H1 (cell line): Measurements from ENCODE around the gene PRMT1. TPM values are rescaled to one million over a fixed set of nuclear protein-coding genes. Genes with fewer than 3 reads are reported as not detected.
A peak's percentile ranks its signal among the peaks of the same experiment; 100 is the strongest.

Experiments
- CTCF ChIA-PET: fragments of 300-600 bp; sonication (Branson Sonifier 250); formaldehyde crosslinking; loops from one replicate; lab custom pipeline; 2021; ENCODE audit not compliant: partially characterized antibody; lab: Charles Lee
- POLR2A ChIA-PET: fragments of 300-600 bp; sonication (Branson Sonifier 250); formaldehyde crosslinking; loops from one replicate; lab custom pipeline; 2021; ENCODE audit warnings: inconsistent platforms; ENCODE audit not compliant: partially characterized antibody; lab: Charles Lee
- DNase-seq, 2 experiments: peaks; one replicate each; pipeline versions ENCODE4 v3.0.0 to v3.0.0-alpha.2; 2010 to 2022; ENCODE audit warnings: low spot score in 2 of 2, low read depth in 1 of 2, mixed read lengths in 1 of 2
- FAIRE-seq: peaks from 2 replicates; lab custom pipeline; 2011; peaks lifted over from hg19 to GRCh38; lab: Jason Lieb, UNC
- H2AFZ ChIP-seq: 2 replicates; pipeline ENCODE4 v1.8.1; 2012; ENCODE audit warnings: low read length, inconsistent platforms
- H2AK5ac ChIP-seq: 2 replicates; pipeline ENCODE4 v1.6.1; 2013; ENCODE audit warnings: low read depth, low read length
- H2BK120ac ChIP-seq: replicated peaks from 2 replicates; pipeline ENCODE3; 2013; ENCODE audit warnings: low read depth, low read length, inconsistent platforms
- H2BK12ac ChIP-seq: 2 replicates; pipeline ENCODE4 v1.6.1; 2013; ENCODE audit warnings: low read depth, low read length
- H2BK15ac ChIP-seq: 2 replicates; pipeline ENCODE4 v1.6.1; 2013; ENCODE audit warnings: low read length
- H2BK20ac ChIP-seq: 2 replicates; pipeline ENCODE4 v1.6.1; 2013; ENCODE audit warnings: low read length
- H2BK5ac ChIP-seq: 2 replicates; pipeline ENCODE4 v1.6.1; 2013; ENCODE audit warnings: low read depth, low read length
- H3K14ac ChIP-seq: 2 replicates; pipeline ENCODE4 v1.6.1; 2013; ENCODE audit warnings: inconsistent platforms; ENCODE audit not compliant: insufficient read length
- H3K18ac ChIP-seq: 2 replicates; pipeline ENCODE4 v1.6.1; 2013; ENCODE audit warnings: low read length; ENCODE audit errors: extremely low read depth
- H3K23ac ChIP-seq: 2 replicates; pipeline ENCODE4 v1.6.1; 2013; ENCODE audit warnings: inconsistent platforms; ENCODE audit not compliant: insufficient read length
- H3K23me2 ChIP-seq: 2 replicates; pipeline ENCODE4 v1.6.1; 2013; ENCODE audit warnings: low read depth, low read length
- H3K27ac ChIP-seq: 2 replicates; pipeline ENCODE4 v1.6.1; 2011; ENCODE audit warnings: low read depth, low read length, inconsistent platforms
- H3K27me3 ChIP-seq, 4 experiments: replicated peaks in 1 of 4; 1 replicate in 1 of 4; 2 replicates in 3 of 4; pipeline versions ENCODE4 v1.6.1 to v1.8.1; 2011 to 2013; ENCODE audit warnings: low read length in 3 of 4, mild to moderate bottlenecking in 3 of 4, inconsistent platforms in 2 of 4, mixed read lengths in 2 of 4, moderate library complexity in 1 of 4; ENCODE audit not compliant: control insufficient read depth in 3 of 4, insufficient read depth in 3 of 4; ENCODE audit errors: extremely low read depth in 1 of 4
- H3K36me3 ChIP-seq, 4 experiments: 2 replicates each; pipeline versions ENCODE4 v1.6.1 to v1.8.1; 2011 to 2013; ENCODE audit warnings: mild to moderate bottlenecking in 4 of 4, low read length in 3 of 4, moderate library complexity in 2 of 4, control low read depth in 1 of 4, inconsistent platforms in 1 of 4; ENCODE audit not compliant: insufficient read depth in 4 of 4, control insufficient read depth in 2 of 4
- H3K4ac ChIP-seq: replicated peaks from 2 replicates; pipeline ENCODE3; 2013; ENCODE audit warnings: low read length, low read depth, mixed read lengths, inconsistent platforms; ENCODE audit not compliant: insufficient read length
- H3K4me1 ChIP-seq, 4 experiments: replicated peaks in 1 of 4; 1 replicate in 1 of 4; 2 replicates in 3 of 4; pipeline versions ENCODE4 v1.6.1 to v1.8.1; 2011 to 2013; ENCODE audit warnings: low read length in 3 of 4, inconsistent platforms in 2 of 4, mixed read lengths in 1 of 4; ENCODE audit not compliant: insufficient read depth in 4 of 4, control insufficient read depth in 3 of 4
- H3K4me2 ChIP-seq, 2 experiments: 2 replicates each; pipeline versions ENCODE4 v1.6.1 to v1.8.1; 2011 to 2013; ENCODE audit warnings: low read depth in 2 of 2, low read length in 2 of 2, control low read depth in 1 of 2, inconsistent platforms in 1 of 2, mild to moderate bottlenecking in 1 of 2; ENCODE audit not compliant: insufficient read depth in 1 of 2
- H3K4me3 ChIP-seq, 4 experiments: fragments of 200-600, 300-600 bp in 1 of 4; sonication (generic), shearing (Covaris generic), sonication (Bioruptor Twin) in 1 of 4; 2 replicates each; pipeline versions ENCODE4 v1.5.1 to v1.8.1; 2011 to 2016; ENCODE audit warnings: low read length in 4 of 4, low read depth in 3 of 4, control low read depth in 2 of 4, inconsistent platforms in 2 of 4, mild to moderate bottlenecking in 2 of 4, mixed read lengths in 1 of 4, moderate library complexity in 1 of 4; ENCODE audit not compliant: insufficient read depth in 2 of 4; ENCODE audit errors: extremely low read depth in 1 of 4
- H3K56ac ChIP-seq: replicated peaks from 2 replicates; pipeline ENCODE3; 2013; ENCODE audit warnings: low read depth, mild to moderate bottlenecking, mixed read lengths, low read length, inconsistent platforms; ENCODE audit not compliant: insufficient read length
- H3K79me1 ChIP-seq: 2 replicates; pipeline ENCODE4 v1.6.1; 2013; ENCODE audit warnings: low read depth, low read length, control low read depth
- H3K79me2 ChIP-seq, 2 experiments: 2 replicates each; pipeline versions ENCODE4 v1.6.1 to v1.8.1; 2012 to 2013; ENCODE audit warnings: low read length in 2 of 2, mild to moderate bottlenecking in 2 of 2, inconsistent platforms in 1 of 2; ENCODE audit not compliant: insufficient read depth in 2 of 2, control insufficient read depth in 1 of 2
- H3K9ac ChIP-seq, 4 experiments: replicated peaks in 1 of 4; 1 replicate in 1 of 4; 2 replicates in 3 of 4; pipeline versions ENCODE4 v1.6.1 to v1.8.1; 2011 to 2013; ENCODE audit warnings: low read depth in 3 of 4, low read length in 3 of 4, control low read depth in 2 of 4, mild to moderate bottlenecking in 2 of 4, moderate library complexity in 2 of 4, inconsistent platforms in 1 of 4; ENCODE audit errors: extremely low read depth in 1 of 4
- H3K9me3 ChIP-seq, 2 experiments: 2 replicates each; pipeline versions ENCODE4 v1.6.1 to v1.8.1; 2012 to 2013; ENCODE audit warnings: mild to moderate bottlenecking in 2 of 2, moderate library complexity in 2 of 2, control low read depth in 1 of 2, inconsistent platforms in 1 of 2, low read depth in 1 of 2, low read length in 1 of 2, mixed read lengths in 1 of 2; ENCODE audit not compliant: insufficient read depth in 2 of 2
- H4K20me1 ChIP-seq, 2 experiments: replicated peaks in 1 of 2; 2 replicates each; pipeline versions ENCODE3 to v1.8.1; 2011 to 2013; ENCODE audit warnings: inconsistent platforms in 2 of 2, low read length in 2 of 2, mild to moderate bottlenecking in 1 of 2; ENCODE audit not compliant: insufficient read depth in 2 of 2, control insufficient read depth in 1 of 2
- H4K5ac ChIP-seq: 2 replicates; pipeline ENCODE4 v1.6.1; 2013; ENCODE audit warnings: low read length, low read depth, mixed read lengths, inconsistent platforms; ENCODE audit not compliant: insufficient read length
- H4K8ac ChIP-seq: 2 replicates; pipeline ENCODE4 v1.8.0; 2013; ENCODE audit warnings: mild to moderate bottlenecking, moderate library complexity, low read length, inconsistent platforms; ENCODE audit not compliant: insufficient read depth; ENCODE audit errors: extremely low read depth
- H4K91ac ChIP-seq: replicated peaks from 2 replicates; pipeline ENCODE3; 2013; ENCODE audit warnings: low read length, mixed read lengths, inconsistent platforms; ENCODE audit not compliant: insufficient read length
- POLR2A ChIP-seq, 2 experiments: IDR thresholded peaks; 1 replicate in 1 of 2; 2 replicates in 1 of 2; pipeline ENCODE4 v1.6.1; 2011; ENCODE audit warnings: low read depth in 2 of 2, low read length in 2 of 2, mild to moderate bottlenecking in 2 of 2; ENCODE audit errors: control extremely low read depth in 1 of 2
- RBBP5 ChIP-seq: IDR thresholded peaks from 2 replicates; pipeline ENCODE4 v1.7.1; 2012; ENCODE audit warnings: low read depth, mild to moderate bottlenecking, inconsistent platforms, low read length, moderate library complexity, borderline replicate concordance
- WGBS, 2 experiments: shearing (Covaris generic) in 1 of 2; methylation state at CpG; one replicate each; pipeline versions ENCODE4 v1.1.6 to v1.1.7; 2013 to 2015; ENCODE audit warnings: low lambda C conversion rate in 2 of 2, mixed read lengths in 2 of 2, inconsistent platforms in 1 of 2, low coverage in 1 of 2, missing lambda C conversion rate in 1 of 2; ENCODE audit not compliant: insufficient replicate concordance in 2 of 2, insufficient coverage in 1 of 2, insufficient read length in 1 of 2; ENCODE audit errors: extremely low coverage in 1 of 2, missing lambda C conversion rate in 1 of 2; 5-methylcytosine and 5-hydroxymethylcytosine counted together
- polyA plus RNA-seq, 7 experiments: library from polyadenylated mRNA; depleted of rRNA in 3 of 7; stranded (reverse) in 5 of 7; unstranded in 2 of 7; fragments of >200 nt in 5 of 7; fragments of 200-250 nt in 2 of 7; gene quantifications; 1 replicate in 5 of 7; 2 replicates in 1 of 7; 4 replicates in 1 of 7; pipeline versions ENCODE4 v1.2.1 to v1.2.3, GENCODE V29; 2011 to 2013; ENCODE audit warnings: missing spikeins in 2 of 7, mixed read lengths in 2 of 7
- total RNA-seq: library from RNA; stranded (reverse); fragmentation: NEBNext Ultra II Directional; extraction: Animal tissue kit (Norgen Biotek cat#: 25700); gene quantifications from 2 replicates; pipeline ENCODE4 v1.2.1, GENCODE V29; 2021

The PRMT1 gene
- total and polyA plus RNA-seq, 2 of the 8 experiments (the other 6 are each of a cell fraction or from before 2014, with no cell fraction given): 561 to 1,215 TPM

DNA sequence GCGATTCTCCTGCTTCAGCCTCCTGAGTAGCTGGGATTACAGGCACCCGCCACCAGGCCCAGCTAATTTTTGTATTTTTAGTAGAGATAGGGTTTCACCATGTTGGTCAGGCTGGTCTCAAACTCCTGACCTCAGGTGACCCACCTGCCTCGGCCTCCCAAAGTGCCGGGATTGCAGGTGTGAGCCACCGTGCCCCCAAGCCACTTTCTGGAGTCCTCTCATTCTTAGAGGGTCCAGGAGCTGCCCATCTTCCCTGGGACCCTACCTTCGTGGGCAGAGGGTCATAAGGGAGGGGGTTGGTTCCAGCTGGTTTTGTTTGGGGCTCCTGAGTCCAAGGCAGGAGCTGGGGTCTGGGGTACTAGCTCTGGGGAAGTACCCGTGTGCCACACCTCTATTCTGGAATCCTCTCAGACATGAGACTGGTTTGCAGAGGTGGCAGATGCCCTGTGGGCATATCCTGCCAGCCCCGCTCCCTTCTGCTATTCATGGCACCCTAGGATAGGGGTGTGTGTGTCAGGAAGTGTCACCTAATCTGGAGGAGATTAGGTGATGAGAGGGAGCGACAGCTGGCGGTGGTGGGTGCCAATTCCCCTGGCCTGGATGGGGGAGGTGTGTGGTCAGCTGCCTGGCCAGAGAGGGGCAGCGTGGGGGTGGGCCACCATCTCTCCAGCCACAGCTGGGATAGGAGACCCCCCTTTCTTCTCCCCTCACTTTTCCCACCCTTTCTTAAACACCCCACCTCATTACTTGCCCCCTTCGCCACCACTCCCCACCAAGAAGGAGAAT is 2.1 kb downstream of the PRMT1 start:
- H2BK15ac ChIP-seq: no peak overlapping the region
- no peak overlapping the region for H2BK5ac ChIP-seq
- POLR2A ChIA-PET: interaction anchor here (0.6 to 14.5 kb wide), 17 partner anchors 11 to 208 kb away, joined by 3 to 275 read pairs (median 4); partner anchors contain the start of genes ADM5, BCL2L12, CPT1C and IRF3
- H3K79me2 ChIP-seq: peaks cover 17 to 50% of the 10 kb centered on the region in 2 experiments
- peaks cover 24 to 37% of the 10 kb centered on the region in 2 experiments for H4K20me1 ChIP-seq
- CTCF ChIA-PET: interaction anchor here (0.7 to 3.2 kb wide), 14 partner anchors 8 to 1507 kb away, joined by 3 to 23 read pairs (median 4); partner anchors contain the start of genes ADM5, BCL2L12, CPT1C and IRF3
- no peak overlapping the region for H3K14ac ChIP-seq
- no peak overlapping the region for H2AFZ ChIP-seq
- H3K4me3 ChIP-seq: peak overlapping the region in 1 of 4 experiments; percentile 45; a peak in 2 of 8 replicates
- TF ChIP-seq POLR2A (IDR thresholded peaks at IDR 0.05; ENCODE audit: control extremely low read depth in 1 of 2, low read depth in 2 of 2, low read length in 2 of 2) (0 out of 3 replicates have a peak, but pooled peaks of 1 of the 2 experiments have one; percentile 19), RBBP5 (no peak)
- peaks cover 4% of the 10 kb centered on the region for H3K23me2 ChIP-seq
- H2BK20ac ChIP-seq: no peak overlapping the region
- no peak overlapping the region for H3K27ac ChIP-seq
- H4K8ac ChIP-seq: 0 out of 2 replicates have a peak overlapping the region, but pooled peaks have one; percentile 45
- H3K9ac ChIP-seq: no peak overlapping the region
- no peak overlapping the region for H3K23ac ChIP-seq
- H3K36me3 ChIP-seq: peaks cover 16 to 26% (median 21%) of the 10 kb centered on the region in 4 experiments
- no peak overlapping the region for H4K5ac ChIP-seq
- H3K4me1 ChIP-seq: peaks cover 2 to 17% (median 11%) of the 10 kb centered on the region in 4 experiments
- peak overlapping the region; percentile 58 to 60; a peak in 3 of 4 replicates for H3K4me2 ChIP-seq
- H3K79me1 ChIP-seq: peaks cover 9% of the 10 kb centered on the region
- no peak overlapping the region for H3K56ac ChIP-seq
- H4K91ac ChIP-seq: no peak overlapping the region
- H2BK120ac ChIP-seq: no peak overlapping the region
- no peak for DNase-seq
- H3K27me3 ChIP-seq: no peaks in the 10 kb centered on the region
- no peak overlapping the region for H3K18ac ChIP-seq
- H2BK12ac ChIP-seq: no peak overlapping the region
- no peak overlapping the region for H3K4ac ChIP-seq
- FAIRE-seq: no peak
- H2AK5ac ChIP-seq: no peak overlapping the region
- WGBS, 2 experiments: 81% methylated on average over 12 of the region's 12 CpGs; no CpG with 5 or more reads in 1 of the 2 experiments
- no peaks in the 10 kb centered on the region for H3K9me3 ChIP-seq
